GM23248 (cell line): ENCODE data around the gene OPRM1.

Experiments used
- EZH2 ChIP-seq: fragments of 200-600 bp; sonication (generic); IDR thresholded peaks from 2 replicates; pipeline ENCODE4 v1.6.1; 2018; ENCODE audit warnings: antibody characterized with exemption, mild to moderate bottlenecking; ENCODE audit not compliant: insufficient read depth, poor library complexity, severe bottlenecking
- EZH2phosphoT487 ChIP-seq: fragments of 200-600 bp; sonication (generic); IDR thresholded peaks from 2 replicates; pipeline ENCODE4 v1.6.1; 2018; ENCODE audit warnings: antibody characterized with exemption, moderate library complexity, mild to moderate bottlenecking, low read depth; ENCODE audit not compliant: insufficient read depth

GRCh38 chr6:154236646-154237301, 197.7 kb downstream of the OPRM1 start:
- TF ChIP-seq EZH2 (no peak), EZH2phosphoT487 (no peak)
